Panc1 (cell line): ENCODE data around the gene SOWAHC.

ENCODE experiments used
- POLR2AphosphoS5 ChIP-seq: IDR thresholded peaks from 2 replicates; pipeline ENCODE4 v1.6.1; 2012; ENCODE audit warnings: mild to moderate bottlenecking, low read depth, low read length, moderate library complexity
- TCF7L2 ChIP-seq: IDR thresholded peaks from 2 replicates; pipeline ENCODE4 v1.6.1; 2011; ENCODE audit warnings: mild to moderate bottlenecking, low read depth, low read length, inconsistent platforms
- TF ChIP-seq, protein P1 (sequence below): fragments of 450-650 bp; IDR thresholded peaks from 2 replicates; pipeline ENCODE4 v1.5.1; 2017; ENCODE audit warnings: mild to moderate bottlenecking
- TF ChIP-seq, protein P2 (sequence below), 2 experiments: IDR thresholded peaks; 2 replicates each; pipeline ENCODE4 v1.6.1; 2011 to 2012; ENCODE audit warnings: low read depth in 2 of 2, control low read depth in 1 of 2, low read length in 1 of 2, mild to moderate bottlenecking in 1 of 2, moderate library complexity in 1 of 2; ENCODE audit not compliant: insufficient read depth in 1 of 2

DNA sequence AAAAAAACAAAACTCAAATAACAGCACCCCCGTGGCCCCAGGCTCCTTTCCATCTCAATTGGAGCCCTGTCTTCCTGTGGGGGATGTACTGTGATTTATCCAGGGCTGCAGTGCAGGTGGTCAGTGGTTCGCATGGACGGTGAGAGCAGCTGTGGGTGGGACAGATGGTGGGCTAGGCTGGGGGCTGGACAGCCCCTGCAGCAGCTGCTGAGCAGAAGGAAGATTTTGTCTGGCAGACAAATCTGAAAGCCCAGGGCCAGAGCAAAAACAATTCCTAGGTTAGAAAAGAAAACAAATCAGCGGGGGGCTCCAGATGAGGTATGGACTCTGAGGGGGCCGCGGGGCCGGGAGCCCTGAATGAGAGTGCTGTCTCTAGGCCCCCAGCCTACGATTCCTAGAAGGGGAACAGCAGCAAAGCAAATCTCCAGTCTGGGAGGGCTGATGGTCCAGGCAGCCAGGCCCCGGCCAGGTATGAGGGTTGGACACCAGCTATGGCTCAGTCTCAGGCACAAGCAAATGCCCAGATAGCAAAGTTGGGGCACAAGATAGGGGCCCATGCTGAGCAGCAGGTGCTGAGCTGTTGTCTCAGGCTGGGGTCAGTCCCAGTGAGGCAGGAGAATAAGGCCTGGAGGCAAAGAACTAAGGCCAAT, 45.4 kb downstream of the SOWAHC start:
- TF ChIP-seq, protein P1, sequence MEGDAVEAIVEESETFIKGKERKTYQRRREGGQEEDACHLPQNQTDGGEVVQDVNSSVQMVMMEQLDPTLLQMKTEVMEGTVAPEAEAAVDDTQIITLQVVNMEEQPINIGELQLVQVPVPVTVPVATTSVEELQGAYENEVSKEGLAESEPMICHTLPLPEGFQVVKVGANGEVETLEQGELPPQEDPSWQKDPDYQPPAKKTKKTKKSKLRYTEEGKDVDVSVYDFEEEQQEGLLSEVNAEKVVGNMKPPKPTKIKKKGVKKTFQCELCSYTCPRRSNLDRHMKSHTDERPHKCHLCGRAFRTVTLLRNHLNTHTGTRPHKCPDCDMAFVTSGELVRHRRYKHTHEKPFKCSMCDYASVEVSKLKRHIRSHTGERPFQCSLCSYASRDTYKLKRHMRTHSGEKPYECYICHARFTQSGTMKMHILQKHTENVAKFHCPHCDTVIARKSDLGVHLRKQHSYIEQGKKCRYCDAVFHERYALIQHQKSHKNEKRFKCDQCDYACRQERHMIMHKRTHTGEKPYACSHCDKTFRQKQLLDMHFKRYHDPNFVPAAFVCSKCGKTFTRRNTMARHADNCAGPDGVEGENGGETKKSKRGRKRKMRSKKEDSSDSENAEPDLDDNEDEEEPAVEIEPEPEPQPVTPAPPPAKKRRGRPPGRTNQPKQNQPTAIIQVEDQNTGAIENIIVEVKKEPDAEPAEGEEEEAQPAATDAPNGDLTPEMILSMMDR, result no peak
- no peak for TF ChIP-seq POLR2AphosphoS5
- no peak for TF ChIP-seq TCF7L2
- TF ChIP-seq, protein P2, sequence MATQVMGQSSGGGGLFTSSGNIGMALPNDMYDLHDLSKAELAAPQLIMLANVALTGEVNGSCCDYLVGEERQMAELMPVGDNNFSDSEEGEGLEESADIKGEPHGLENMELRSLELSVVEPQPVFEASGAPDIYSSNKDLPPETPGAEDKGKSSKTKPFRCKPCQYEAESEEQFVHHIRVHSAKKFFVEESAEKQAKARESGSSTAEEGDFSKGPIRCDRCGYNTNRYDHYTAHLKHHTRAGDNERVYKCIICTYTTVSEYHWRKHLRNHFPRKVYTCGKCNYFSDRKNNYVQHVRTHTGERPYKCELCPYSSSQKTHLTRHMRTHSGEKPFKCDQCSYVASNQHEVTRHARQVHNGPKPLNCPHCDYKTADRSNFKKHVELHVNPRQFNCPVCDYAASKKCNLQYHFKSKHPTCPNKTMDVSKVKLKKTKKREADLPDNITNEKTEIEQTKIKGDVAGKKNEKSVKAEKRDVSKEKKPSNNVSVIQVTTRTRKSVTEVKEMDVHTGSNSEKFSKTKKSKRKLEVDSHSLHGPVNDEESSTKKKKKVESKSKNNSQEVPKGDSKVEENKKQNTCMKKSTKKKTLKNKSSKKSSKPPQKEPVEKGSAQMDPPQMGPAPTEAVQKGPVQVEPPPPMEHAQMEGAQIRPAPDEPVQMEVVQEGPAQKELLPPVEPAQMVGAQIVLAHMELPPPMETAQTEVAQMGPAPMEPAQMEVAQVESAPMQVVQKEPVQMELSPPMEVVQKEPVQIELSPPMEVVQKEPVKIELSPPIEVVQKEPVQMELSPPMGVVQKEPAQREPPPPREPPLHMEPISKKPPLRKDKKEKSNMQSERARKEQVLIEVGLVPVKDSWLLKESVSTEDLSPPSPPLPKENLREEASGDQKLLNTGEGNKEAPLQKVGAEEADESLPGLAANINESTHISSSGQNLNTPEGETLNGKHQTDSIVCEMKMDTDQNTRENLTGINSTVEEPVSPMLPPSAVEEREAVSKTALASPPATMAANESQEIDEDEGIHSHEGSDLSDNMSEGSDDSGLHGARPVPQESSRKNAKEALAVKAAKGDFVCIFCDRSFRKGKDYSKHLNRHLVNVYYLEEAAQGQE (IDR thresholded peaks at IDR 0.05; ENCODE audit: insufficient read depth in 1 of 2, low read depth in 2 of 2, low read length in 1 of 2), result no peak
